ENCODE data around the gene CDKN2C. TPM values are rescaled to one million over a fixed set of nuclear protein-coding genes. Genes with fewer than 3 reads are reported as not detected.

The CDKN2C gene
- total RNA-seq, 1 experiment from 2014 or later, result 9.4 TPM

DNA sequence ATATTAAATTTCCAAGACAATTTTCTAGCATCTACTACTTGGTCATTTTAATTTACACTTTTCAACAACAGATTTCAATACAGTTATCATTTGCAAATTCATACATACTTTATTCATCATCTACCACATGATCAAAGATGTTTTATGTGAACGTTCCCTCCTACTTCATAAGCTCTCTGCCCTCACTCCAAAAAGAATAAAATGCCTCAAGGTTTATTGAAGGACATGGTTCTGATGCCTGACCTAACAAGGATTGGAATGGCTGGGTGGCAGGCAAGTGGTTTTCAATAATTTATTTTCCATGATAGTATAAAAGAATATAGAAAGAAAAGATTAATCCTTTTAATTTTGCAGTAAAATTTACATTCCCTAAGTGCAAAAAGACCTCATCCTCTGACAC lies 5.4 kb downstream of the CDKN2C start:
- Histone ChIP-seq H4K20me1 (ENCODE audit: insufficient read depth) (no peaks in the 10 kb centered on the region), H3K9me3 (ENCODE audit: control insufficient read depth in 1 of 2, insufficient read depth in 1 of 2, low read depth in 1 of 2, low read length in 2 of 2) (no peaks in the 10 kb centered on the region), H3K9me2 (ENCODE audit: insufficient read depth) (no peaks in the 10 kb centered on the region; the same call in 1 of the 2 replicates), H3K79me2 (ENCODE audit: insufficient read depth, low read length) (no peaks in the 10 kb centered on the region), H3K4me2 (ENCODE audit: low read length) (no peak overlapping the region), H3K4me3 (replicated peaks in 1 of 2; ENCODE audit: low read depth in 1 of 2, low read length in 2 of 2) (no peak overlapping the region), H3K36me3 (ENCODE audit: control insufficient read depth in 1 of 2, insufficient read depth in 2 of 2, low read length in 2 of 2) (no peaks in the 10 kb centered on the region), H3K9ac (ENCODE audit: low read length) (no peak overlapping the region), H3K27ac (ENCODE audit: low read depth, low read length) (no peak overlapping the region), H3K27me3 (ENCODE audit: insufficient read depth, low read length) (no peaks in the 10 kb centered on the region), H2AFZ (ENCODE audit: low read depth, low read length, poor library complexity, severe bottlenecking) (no peak overlapping the region), H3K4me1 (ENCODE audit: control insufficient read depth in 1 of 2, insufficient read depth in 2 of 2, low read length in 2 of 2) (peaks cover 6 to 22% of the 10 kb centered on the region in 2 experiments; a peak in 3 of 4 replicates)
- TF ChIP-seq POLR2A (IDR thresholded peaks at IDR 0.05; ENCODE audit: borderline replicate concordance, extremely low read depth, insufficient read depth, insufficient read length) (no peak), JUND (IDR thresholded peaks at IDR 0.05) (no peak), CEBPB (IDR thresholded peaks at IDR 0.05; ENCODE audit: low read depth) (no peak), CBX3 (IDR thresholded peaks at IDR 0.05; ENCODE audit: low read depth) (no peak), SP1 (IDR thresholded peaks at IDR 0.05; ENCODE audit: low read depth) (no peak), ZNF274 (IDR thresholded peaks at IDR 0.05; ENCODE audit: low read depth, low read length) (no peak), RAD21 (IDR thresholded peaks at IDR 0.05; ENCODE audit: low read depth) (no peak), EZH2 (IDR thresholded peaks at IDR 0.05) (no peak), TCF7L2 (IDR thresholded peaks at IDR 0.05; ENCODE audit: borderline replicate concordance, extremely low read depth, insufficient read depth, insufficient read length) (no peak), SIN3A (IDR thresholded peaks at IDR 0.05; ENCODE audit: low read depth) (no peak), ELF1 (IDR thresholded peaks at IDR 0.05; ENCODE audit: borderline replicate concordance, low read depth) (no peak), POLR2AphosphoS5 (IDR thresholded peaks at IDR 0.05; ENCODE audit: low read depth, low read length) (no peak), FOSL1 (IDR thresholded peaks at IDR 0.05; ENCODE audit: low read depth) (no peak), YY1 (IDR thresholded peaks at IDR 0.05; ENCODE audit: extremely low read depth, insufficient replicate concordance, low read depth, low read length) (no peak)
- TF ChIP-seq, protein P1, sequence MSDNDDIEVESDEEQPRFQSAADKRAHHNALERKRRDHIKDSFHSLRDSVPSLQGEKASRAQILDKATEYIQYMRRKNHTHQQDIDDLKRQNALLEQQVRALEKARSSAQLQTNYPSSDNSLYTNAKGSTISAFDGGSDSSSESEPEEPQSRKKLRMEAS (IDR thresholded peaks at IDR 0.05), result no peak
- TF ChIP-seq, protein P2, sequence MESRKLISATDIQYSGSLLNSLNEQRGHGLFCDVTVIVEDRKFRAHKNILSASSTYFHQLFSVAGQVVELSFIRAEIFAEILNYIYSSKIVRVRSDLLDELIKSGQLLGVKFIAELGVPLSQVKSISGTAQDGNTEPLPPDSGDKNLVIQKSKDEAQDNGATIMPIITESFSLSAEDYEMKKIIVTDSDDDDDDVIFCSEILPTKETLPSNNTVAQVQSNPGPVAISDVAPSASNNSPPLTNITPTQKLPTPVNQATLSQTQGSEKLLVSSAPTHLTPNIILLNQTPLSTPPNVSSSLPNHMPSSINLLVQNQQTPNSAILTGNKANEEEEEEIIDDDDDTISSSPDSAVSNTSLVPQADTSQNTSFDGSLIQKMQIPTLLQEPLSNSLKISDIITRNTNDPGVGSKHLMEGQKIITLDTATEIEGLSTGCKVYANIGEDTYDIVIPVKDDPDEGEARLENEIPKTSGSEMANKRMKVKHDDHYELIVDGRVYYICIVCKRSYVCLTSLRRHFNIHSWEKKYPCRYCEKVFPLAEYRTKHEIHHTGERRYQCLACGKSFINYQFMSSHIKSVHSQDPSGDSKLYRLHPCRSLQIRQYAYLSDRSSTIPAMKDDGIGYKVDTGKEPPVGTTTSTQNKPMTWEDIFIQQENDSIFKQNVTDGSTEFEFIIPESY (IDR thresholded peaks at IDR 0.05; ENCODE audit: extremely low read depth, insufficient replicate concordance, low read length), result no peak
- no TSS peak for BruUV-seq (replicated peaks)
- ATAC-seq (no peak), DNase-seq (ENCODE audit: low read depth, low spot score) (no peak)
- ChIA-PET CTCF (no interaction called here), RAD21 (ENCODE audit: low non-redundant PET in 1 of 2, low total read pairs in 2 of 2, uncharacterized antibody in 2 of 2, unreplicated experiment in 2 of 2) (no interaction called here), POLR2A (no interaction called here)
- intact Hi-C loops (cut with micrococcal nuclease), result no loop called here

All from HCT116 (cell line).